HepG2 (cell line): Measurements from ENCODE around the gene DCTN2. TPM values are rescaled to one million over a fixed set of nuclear protein-coding genes. Genes with fewer than 3 reads are reported as not detected.

ENCODE experiments used
- BATF2 ChIP-seq: sonication (generic); formaldehyde crosslinking; IDR thresholded peaks from 2 replicates; pipeline ENCODE4 v1.8.0; 2022; ENCODE audit warnings: mild to moderate bottlenecking, missing genetic modification reagents, moderate library complexity
- CREBL2 ChIP-seq: sonication (generic); formaldehyde crosslinking; IDR thresholded peaks from 2 replicates; pipeline ENCODE4 v1.8.1; 2023; ENCODE audit warnings: missing genetic modification reagents, mild to moderate bottlenecking, borderline replicate concordance
- GMEB2 ChIP-seq: IDR thresholded peaks from 2 replicates; pipeline ENCODE4 v1.6.1; 2016; ENCODE audit warnings: missing biosample characterization, missing genetic modification reagents, low read depth
- HINFP ChIP-seq: sonication (generic); formaldehyde crosslinking; IDR thresholded peaks from 2 replicates; pipeline ENCODE4 v1.4.0; 2020; ENCODE audit warnings: low read depth, mild to moderate bottlenecking, missing genetic modification reagents
- HIVEP1 ChIP-seq: sonication (generic); formaldehyde crosslinking; IDR thresholded peaks from 2 replicates; pipeline ENCODE4 v1.4.0; 2020; ENCODE audit warnings: mild to moderate bottlenecking, missing genetic modification reagents
- HNF1A ChIP-seq, 2 experiments: sonication (generic) in 1 of 2; formaldehyde crosslinking in 1 of 2; IDR thresholded peaks; 2 replicates each; pipeline versions ENCODE4 v1.4.0 to v1.6.1; 2016 to 2020; ENCODE audit warnings: borderline replicate concordance in 1 of 2, low read depth in 1 of 2, mild to moderate bottlenecking in 1 of 2, missing genetic modification reagents in 1 of 2
- NR1H2 ChIP-seq: sonication (generic); formaldehyde crosslinking; IDR thresholded peaks from 2 replicates; pipeline ENCODE4 v1.8.1; 2022; ENCODE audit warnings: low read depth, missing genetic modification reagents, borderline replicate concordance
- NR3C1 ChIP-seq: sonication (generic); formaldehyde crosslinking; IDR thresholded peaks from 2 replicates; pipeline ENCODE4 v1.4.0; 2020; ENCODE audit warnings: missing genetic modification reagents
- PHF20 ChIP-seq: sonication (generic); formaldehyde crosslinking; IDR thresholded peaks from 2 replicates; pipeline ENCODE4 v1.5.0; 2020; ENCODE audit warnings: mild to moderate bottlenecking, missing genetic modification reagents
- PITX1 ChIP-seq: sonication (generic); formaldehyde crosslinking; IDR thresholded peaks from 2 replicates; pipeline ENCODE4 v1.5.1; 2020; ENCODE audit warnings: mild to moderate bottlenecking, missing genetic modification reagents
- SCMH1 ChIP-seq: sonication (generic); formaldehyde crosslinking; IDR thresholded peaks from 2 replicates; pipeline ENCODE4 v1.9.0; 2021; ENCODE audit warnings: missing genetic modification reagents, mild to moderate bottlenecking, borderline replicate concordance
- SPEN ChIP-seq: sonication (generic); formaldehyde crosslinking; IDR thresholded peaks from 2 replicates; pipeline ENCODE4 v1.5.1; 2020; ENCODE audit warnings: low read depth, mild to moderate bottlenecking, missing genetic modification reagents
- ZC3H13 ChIP-seq: sonication (generic); formaldehyde crosslinking; IDR thresholded peaks from 2 replicates; pipeline ENCODE4 v1.8.1; 2023; ENCODE audit warnings: mild to moderate bottlenecking, missing genetic modification reagents, moderate library complexity
- ZNF230 ChIP-seq: sonication (generic); formaldehyde crosslinking; IDR thresholded peaks from 2 replicates; pipeline ENCODE4 v1.4.0; 2020; ENCODE audit warnings: mild to moderate bottlenecking, missing genetic modification reagents
- ZNF446 ChIP-seq: sonication (generic); formaldehyde crosslinking; IDR thresholded peaks from 2 replicates; pipeline ENCODE4 v1.5.0; 2020; ENCODE audit warnings: mild to moderate bottlenecking, missing genetic modification reagents
- ZNF501 ChIP-seq: sonication (generic); formaldehyde crosslinking; IDR thresholded peaks from 2 replicates; pipeline ENCODE4 v1.5.1; 2020; ENCODE audit warnings: mild to moderate bottlenecking, moderate library complexity, missing genetic modification reagents
- ZNF574 ChIP-seq: sonication (generic); formaldehyde crosslinking; IDR thresholded peaks from 2 replicates; pipeline ENCODE4 v1.4.0; 2020; ENCODE audit warnings: missing genetic modification reagents
- polyA plus RNA-seq, 8 experiments: library from polyadenylated mRNA; depleted of rRNA in 3 of 8; stranded (reverse) in 7 of 8; unstranded in 1 of 8; fragments of >200 nt; fragmentation: Illumina TruSeq in 4 of 8; extraction: Trizol in 4 of 8; gene quantifications; 2 replicates each; pipeline versions ENCODE4 v1.2.1 to v1.2.3, GENCODE V29; 2011 to 2016; ENCODE audit warnings: low read depth in 4 of 8, missing spikeins in 1 of 8, mixed read lengths in 1 of 8; ENCODE audit not compliant: insufficient read depth in 1 of 8
- total RNA-seq, 5 experiments: library from RNA; depleted of rRNA; stranded (reverse); fragments of >200 nt; fragmentation: Illumina TruSeq; extraction: Trizol; gene quantifications; 2 replicates each; pipeline ENCODE4 v1.2.3, GENCODE V29; 2016; ENCODE audit warnings: low read depth in 1 of 5

Gene DCTN2
- total and polyA plus RNA-seq, 2 of the 13 experiments (the other 11 are each of a cell fraction or from before 2014, with no cell fraction given) = 72.0 to 77.4 TPM

- TF ChIP-seq SPEN (CRISPR knock-in tag) (peak; percentile 75; the same call in 1 of the 2 replicates), GMEB2 (CRISPR knock-in tag) (no peak), BATF2 (CRISPR knock-in tag) (no peak), ZNF501 (peak; percentile 87), PITX1 (CRISPR knock-in tag) (peak; percentile 68), HNF1A (IDR thresholded peaks at IDR 0.05; ENCODE audit: low read depth) (no peak), HNF1A (CRISPR knock-in tag; IDR thresholded peaks at IDR 0.05; ENCODE audit: borderline replicate concordance) (no peak), NR3C1 (CRISPR knock-in tag) (no peak), NR1H2 (0 out of 2 replicates have a peak, but pooled peaks have one; percentile 20), ZNF446 (CRISPR knock-in tag) (0 out of 2 replicates have a peak, but pooled peaks have one; percentile 50), HIVEP1 (peak; percentile 70), CREBL2 (CRISPR knock-in tag) (peak; percentile 81; the same call in 1 of the 2 replicates), HINFP (CRISPR knock-in tag) (no peak), ZNF230 (CRISPR knock-in tag) (no peak), PHF20 (CRISPR knock-in tag) (peak; percentile 88), ZC3H13 (CRISPR knock-in tag) (no peak), SCMH1 (CRISPR knock-in tag) (no peak), ZNF574 (CRISPR knock-in tag) (peak; percentile 99)
Measured at GRCh38 chr12:57487597-57488401, 59.2 kb downstream of the DCTN2 start, which contains the start of gene MARS1 (continued).
